ENCODE measurements around the gene DLGAP1. TPM values are rescaled to one million over a fixed set of nuclear protein-coding genes. Genes with fewer than 3 reads are reported as not detected.

DLGAP1 gene
- total RNA-seq, 1 donor from 2014 or later, result 2.0 TPM

DNA sequence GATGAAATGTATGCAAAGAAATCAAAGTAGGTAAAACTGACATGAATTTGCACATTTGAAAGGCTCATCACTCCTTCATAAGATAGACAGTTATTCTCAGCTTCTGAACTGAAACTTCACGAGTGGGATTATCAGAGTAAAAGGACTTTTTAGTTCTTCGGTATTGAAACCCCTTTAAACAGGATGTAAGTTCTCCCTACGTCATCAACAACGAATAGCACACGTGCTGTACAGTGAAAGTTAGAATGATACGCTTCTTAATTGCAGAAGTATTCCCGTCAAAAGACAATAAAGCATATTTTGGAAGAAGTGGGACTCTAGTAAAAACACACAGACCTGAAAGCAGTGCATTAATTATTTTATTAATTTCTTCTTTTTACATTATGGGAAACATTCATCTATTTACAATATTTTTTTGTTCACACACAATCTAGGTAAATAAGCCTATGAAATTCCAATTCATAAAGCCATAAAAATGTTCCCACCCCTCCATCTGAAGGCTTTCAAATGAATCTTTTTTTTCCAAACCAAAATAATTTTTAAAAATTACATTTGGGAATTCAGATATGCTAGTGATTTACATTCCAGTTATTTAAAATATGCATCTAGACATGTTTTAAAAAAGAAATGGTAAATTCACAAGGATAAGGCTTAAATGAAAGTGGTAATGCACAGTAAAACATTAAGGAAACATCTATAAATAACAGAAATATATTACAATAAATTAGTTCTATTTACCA lies 959.2 kb downstream of the DLGAP1 start:
- no peaks in the 10 kb centered on the region for H3K4me1 ChIP-seq
- no peak for DNase-seq (ENCODE audit: low spot score in 2 of 2)
- intact Hi-C loops (cut with DNase I), result no loop called here
- no peaks in the 10 kb centered on the region for H3K9me3 ChIP-seq
- H3K27ac ChIP-seq, result no peak overlapping the region
- no peak overlapping the region for H3K4me3 ChIP-seq
- TF ChIP-seq, protein P1, sequence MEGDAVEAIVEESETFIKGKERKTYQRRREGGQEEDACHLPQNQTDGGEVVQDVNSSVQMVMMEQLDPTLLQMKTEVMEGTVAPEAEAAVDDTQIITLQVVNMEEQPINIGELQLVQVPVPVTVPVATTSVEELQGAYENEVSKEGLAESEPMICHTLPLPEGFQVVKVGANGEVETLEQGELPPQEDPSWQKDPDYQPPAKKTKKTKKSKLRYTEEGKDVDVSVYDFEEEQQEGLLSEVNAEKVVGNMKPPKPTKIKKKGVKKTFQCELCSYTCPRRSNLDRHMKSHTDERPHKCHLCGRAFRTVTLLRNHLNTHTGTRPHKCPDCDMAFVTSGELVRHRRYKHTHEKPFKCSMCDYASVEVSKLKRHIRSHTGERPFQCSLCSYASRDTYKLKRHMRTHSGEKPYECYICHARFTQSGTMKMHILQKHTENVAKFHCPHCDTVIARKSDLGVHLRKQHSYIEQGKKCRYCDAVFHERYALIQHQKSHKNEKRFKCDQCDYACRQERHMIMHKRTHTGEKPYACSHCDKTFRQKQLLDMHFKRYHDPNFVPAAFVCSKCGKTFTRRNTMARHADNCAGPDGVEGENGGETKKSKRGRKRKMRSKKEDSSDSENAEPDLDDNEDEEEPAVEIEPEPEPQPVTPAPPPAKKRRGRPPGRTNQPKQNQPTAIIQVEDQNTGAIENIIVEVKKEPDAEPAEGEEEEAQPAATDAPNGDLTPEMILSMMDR (IDR thresholded peaks at IDR 0.05), result no peak
- H3K27me3 ChIP-seq, result no peaks in the 10 kb centered on the region
- no peaks in the 10 kb centered on the region for H3K36me3 ChIP-seq

DNA sequence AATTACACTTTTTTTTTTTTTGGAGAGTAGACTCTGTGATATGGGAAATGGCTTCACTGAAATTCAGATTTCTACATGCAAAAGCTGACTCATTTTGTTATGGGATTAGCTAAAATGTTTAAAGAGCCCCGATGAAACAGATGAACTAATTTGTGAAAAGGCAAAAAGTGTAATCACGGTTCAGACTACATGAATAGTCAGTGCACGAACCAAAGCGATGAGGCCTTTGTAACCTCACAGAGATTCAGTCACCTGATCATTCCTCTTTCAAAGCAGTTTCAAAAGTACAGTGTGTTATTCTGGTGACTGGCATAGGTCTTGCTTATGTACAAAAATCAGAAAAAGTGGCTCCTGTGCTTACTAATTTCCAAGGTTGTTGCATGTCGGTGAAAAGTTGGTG lies 960.5 kb downstream of the DLGAP1 start:
- intact Hi-C loops (cut with DNase I), result no loop called here
- Histone ChIP-seq H3K4me3 (no peak overlapping the region), H3K36me3 (no peaks in the 10 kb centered on the region), H3K27ac (no peak overlapping the region), H3K27me3 (no peaks in the 10 kb centered on the region), H3K9me3 (no peaks in the 10 kb centered on the region), H3K4me1 (no peaks in the 10 kb centered on the region)
- TF ChIP-seq, protein P1 (IDR thresholded peaks at IDR 0.05), result no peak
- no peak for DNase-seq (ENCODE audit: low spot score in 2 of 2)

DNA sequence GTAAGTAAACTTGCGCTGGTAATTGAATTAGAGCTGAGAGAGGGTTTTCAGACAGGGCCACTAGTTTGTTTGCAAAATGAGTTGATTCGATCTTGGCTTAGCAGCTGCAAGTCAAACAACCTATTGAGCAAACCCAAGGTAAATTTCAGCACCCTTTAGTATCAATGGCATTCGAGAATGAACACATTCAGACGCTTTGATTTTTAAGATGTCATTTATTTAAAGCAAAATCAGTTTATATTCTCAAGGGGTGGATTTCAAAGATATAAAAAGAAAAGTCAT lies 960.9 kb downstream of the DLGAP1 start:
- TF ChIP-seq, protein P1 (IDR thresholded peaks at IDR 0.05), result no peak
- no peak overlapping the region for H3K4me3 ChIP-seq
- no peaks in the 10 kb centered on the region for H3K27me3 ChIP-seq
- H3K4me1 ChIP-seq, result no peaks in the 10 kb centered on the region
- H3K36me3 ChIP-seq, result no peaks in the 10 kb centered on the region
- intact Hi-C loops (cut with DNase I), result no loop called here
- DNase-seq (ENCODE audit: low spot score in 2 of 2), result no peak
- no peaks in the 10 kb centered on the region for H3K9me3 ChIP-seq
- H3K27ac ChIP-seq, result no peak overlapping the region

DNA sequence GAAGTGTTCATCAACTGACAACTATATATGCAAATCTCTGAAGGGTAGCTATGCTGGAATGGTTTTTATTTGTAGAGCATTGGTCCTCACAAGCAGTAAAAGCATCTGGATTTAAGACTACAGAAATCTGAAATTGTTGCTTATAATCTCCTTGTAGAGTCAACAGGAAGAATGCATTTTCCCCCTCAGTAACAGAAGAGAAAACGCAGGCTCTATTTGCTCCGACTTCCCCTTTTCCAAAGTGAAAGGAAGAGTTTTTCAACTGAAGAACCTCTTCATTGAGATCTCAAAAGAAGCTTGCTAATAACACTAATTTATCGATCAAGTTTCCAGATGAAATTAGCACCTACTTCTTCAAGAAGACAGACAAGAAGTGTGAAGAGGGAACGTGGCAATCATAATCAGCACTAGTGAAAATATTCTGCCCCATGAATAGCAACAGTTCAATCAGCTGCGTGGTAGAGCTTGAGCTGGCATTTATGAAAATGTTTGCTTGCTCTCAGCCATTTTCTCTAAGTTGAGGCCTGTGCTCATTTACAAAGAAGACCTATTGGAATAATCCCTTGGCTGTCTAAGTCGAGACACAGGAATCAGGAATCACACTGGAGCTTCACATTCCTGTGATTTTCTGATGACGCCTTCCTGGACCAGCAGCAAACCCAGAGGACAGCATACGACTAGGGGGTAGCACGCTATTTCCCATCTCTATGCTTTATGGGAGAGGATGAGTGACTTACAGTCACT lies 961.4 kb downstream of the DLGAP1 start:
- Histone ChIP-seq H3K27ac (no peak overlapping the region), H3K9me3 (no peaks in the 10 kb centered on the region), H3K27me3 (no peaks in the 10 kb centered on the region), H3K4me3 (no peak overlapping the region), H3K4me1 (no peaks in the 10 kb centered on the region), H3K36me3 (no peaks in the 10 kb centered on the region)
- intact Hi-C loops (cut with DNase I), result no loop called here
- DNase-seq (ENCODE audit: low spot score in 2 of 2), result no peak
- TF ChIP-seq, protein P1 (IDR thresholded peaks at IDR 0.05), result no peak

DNA sequence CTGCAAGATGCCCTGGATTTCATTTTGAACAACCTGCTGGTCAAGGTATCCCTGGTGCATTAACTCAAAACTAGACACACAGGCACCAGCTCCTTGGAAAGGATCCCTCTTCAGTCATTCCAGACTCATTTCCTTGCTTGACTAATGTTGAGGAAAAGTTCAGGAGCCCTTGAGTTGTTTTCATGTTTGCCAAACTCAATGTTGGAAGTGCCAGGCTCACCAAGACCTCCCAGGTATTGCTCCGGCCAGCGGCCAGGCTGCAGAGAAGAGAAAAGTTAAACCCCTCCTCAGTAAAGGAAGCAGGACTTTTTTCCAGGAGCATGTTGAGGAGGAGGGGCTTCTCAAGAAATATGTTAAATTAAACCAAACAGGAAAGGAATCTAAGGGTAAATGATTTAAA lies 962.4 kb downstream of the DLGAP1 start:
- TF ChIP-seq, protein P1 (IDR thresholded peaks at IDR 0.05), result no peak
- intact Hi-C loops (cut with DNase I), result no loop called here

More for the DNA sequence above, 962.4 kb downstream of the DLGAP1 start:
- Histone ChIP-seq H3K36me3 (no peaks in the 10 kb centered on the region), H3K4me3 (no peak overlapping the region), H3K27ac (no peak overlapping the region), H3K9me3 (no peaks in the 10 kb centered on the region), H3K27me3 (no peaks in the 10 kb centered on the region), H3K4me1 (no peaks in the 10 kb centered on the region)
- DNase-seq (ENCODE audit: low spot score in 2 of 2), result no peak

Data from ascending aorta (tissue), 2 donors.